Measurements from ENCODE around the gene SHKBP1.
"Not testable (repeated sequence)": the region's sequence is repeated elsewhere in the genome, so short reads cannot be mapped to it uniquely, and the experiment has no call there.

DNA sequence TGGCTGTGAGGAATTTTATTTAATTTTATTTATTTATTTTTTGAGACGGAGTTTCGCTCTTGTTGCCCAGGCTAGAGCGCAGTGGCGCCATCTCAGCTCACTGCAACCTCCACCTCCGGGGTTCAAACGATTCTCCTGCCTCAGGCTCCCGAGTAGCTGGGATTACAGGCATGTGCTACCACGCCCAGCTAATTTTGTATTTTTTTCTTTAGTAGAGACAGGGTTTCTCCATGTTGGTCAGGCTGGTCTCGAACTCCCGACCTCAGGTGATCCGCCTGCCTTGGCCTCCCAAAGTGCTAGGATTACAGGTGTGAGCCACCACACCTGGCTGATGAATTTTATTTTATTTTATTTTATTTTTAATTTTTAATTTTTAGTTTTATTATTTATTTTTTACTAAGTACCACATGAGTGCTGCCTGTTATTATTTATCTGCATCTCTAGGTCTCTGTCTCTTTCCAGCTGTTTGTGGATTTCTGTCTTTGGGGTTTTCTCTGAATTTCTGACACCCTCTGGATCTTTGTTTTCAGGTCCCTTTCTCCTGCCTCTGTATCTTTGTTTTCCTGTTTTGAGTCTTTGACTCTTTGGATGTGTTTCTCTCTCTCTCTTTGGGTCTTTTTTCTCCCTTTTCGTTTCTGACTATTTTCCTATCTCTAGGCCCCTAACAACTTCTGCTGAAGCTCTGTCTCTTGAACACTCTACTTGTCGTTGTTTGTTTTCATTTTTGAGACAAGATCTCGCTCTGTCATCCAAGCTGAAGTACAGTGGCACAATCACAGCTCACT lies 47.9 kb downstream of the SHKBP1 start:
- TF ChIP-seq CTCF (conservative IDR thresholded peaks at IDR 0.05; ENCODE audit: low read depth, low read length); EZH2 (IDR thresholded peaks at IDR 0.05; ENCODE audit: low read length, unreplicated experiment); EZH2phosphoT487 (IDR thresholded peaks at IDR 0.05; ENCODE audit: borderline replicate concordance, low read length): not testable (repeated sequence)

Measured in PC-3 (cell line).